ENCODE results near the gene SLIT3. TPM values are rescaled to one million over a fixed set of nuclear protein-coding genes. Genes with fewer than 3 reads are reported as not detected.

The SLIT3 gene
- polyA plus RNA-seq, 1 of the 3 experiments (the other 2 are of a cell fraction): 119 TPM

- TF ChIP-seq EZH2phosphoT487 (IDR thresholded peaks at IDR 0.05; ENCODE audit: borderline replicate concordance, low read depth): no peak
- TF ChIP-seq CTCF (IDR thresholded peaks at IDR 0.05): no peak
- no peak for TF ChIP-seq RAD21 (IDR thresholded peaks at IDR 0.05; ENCODE audit: low read length)
- TF ChIP-seq GABPA (IDR thresholded peaks at IDR 0.05; ENCODE audit: low read depth): 0 out of 2 replicates have a peak, but pooled peaks have one; percentile 7
- 0 out of 2 replicates have a peak, but pooled peaks have one; percentile 17 for TF ChIP-seq ZBTB33 (IDR thresholded peaks at IDR 0.05; ENCODE audit: borderline replicate concordance, low read depth)
- no peak for TF ChIP-seq ELF1 (IDR thresholded peaks at IDR 0.05)
These were observed 77.4 kb downstream of the SLIT3 start (continued) for GRCh38 chr5:169223595-169223953.

- Histone ChIP-seq H3K27ac (ENCODE audit: low read depth in 2 of 2, low read length in 1 of 2) (peak overlapping the region; percentile 91 to 99), H3K9ac (peak overlapping the region; percentile 60; the same call in 1 of the 2 replicates), H3F3A (replicated peaks; ENCODE audit: insufficient read depth) (peaks cover 27% of the 10 kb centered on the region), H3K9me3 (no peaks in the 10 kb centered on the region), H3K4me1 (ENCODE audit: control insufficient read depth in 1 of 2, insufficient read depth in 2 of 2, low read depth in 1 of 2, low read length in 1 of 2) (peaks cover 36 to 54% of the 10 kb centered on the region in 2 experiments), H3K36me3 (replicated peaks in 1 of 2; ENCODE audit: control insufficient read depth in 1 of 2, insufficient read depth in 2 of 2, low read length in 1 of 2) (peaks cover 3 to 9% of the 10 kb centered on the region in 2 experiments), H4K20me1 (ENCODE audit: insufficient read depth) (peaks cover 4% of the 10 kb centered on the region; the same call in 1 of the 2 replicates), H3K4me2 (peak overlapping the region; percentile 77), H2AFZ (ENCODE audit: low read depth) (no peak overlapping the region), H3K4me3 (ENCODE audit: low read depth in 2 of 2, low read length in 1 of 2) (0 out of 4 replicates have a peak overlapping the region, but pooled peaks of 1 of the 2 experiments have one; percentile 7), H3K27me3 (ENCODE audit: insufficient read depth) (no peaks in the 10 kb centered on the region), H3K79me2 (ENCODE audit: insufficient read depth) (peaks cover 37% of the 10 kb centered on the region), H3K9me2 (no peaks in the 10 kb centered on the region)
- ChIA-PET POLR2A (interaction anchor here (0.9 kb wide), 1 partner anchor 55 kb away, joined by 3 read pairs; no protein-coding TSS in a partner anchor), CTCF (interaction anchor here (1.0 to 1.3 kb wide), 3 partner anchors 43 to 236 kb away, joined by 3 read pairs; no protein-coding TSS in a partner anchor)
- DNase-seq: no peak
- no peak for TF ChIP-seq CTCF (IDR thresholded peaks at IDR 0.05)
- TF ChIP-seq SIN3A (IDR thresholded peaks at IDR 0.05; ENCODE audit: borderline replicate concordance, low read depth, low read length): no peak
- peak; percentile 26; the same call in 1 of the 2 replicates for TF ChIP-seq GATA2 (CRISPR knock-in tag; IDR thresholded peaks at IDR 0.05)
- no peak for TF ChIP-seq POLR2AphosphoS5 (IDR thresholded peaks at IDR 0.05; ENCODE audit: low read depth, low read length)
- TF ChIP-seq ELF1 (IDR thresholded peaks at IDR 0.05): no peak
- peak; percentile 63 for TF ChIP-seq NFIC (IDR thresholded peaks at IDR 0.05; ENCODE audit: borderline replicate concordance)
- TF ChIP-seq RCOR1 (IDR thresholded peaks at IDR 0.05; ENCODE audit: low read length): peak; percentile 61
- peak; percentile 63; the same call in 1 of the 2 replicates for TF ChIP-seq MAX (IDR thresholded peaks at IDR 0.05; ENCODE audit: low read depth)
- TF ChIP-seq PBX3 (IDR thresholded peaks at IDR 0.05): peak; percentile 55
- peak; percentile 3; the same call in 1 of the 2 replicates for TF ChIP-seq FOXM1 (IDR thresholded peaks at IDR 0.05; ENCODE audit: low read depth)
- TF ChIP-seq MXI1 (IDR thresholded peaks at IDR 0.05; ENCODE audit: low read depth, low read length): peak; percentile 32; the same call in 1 of the 2 replicates
- TF ChIP-seq REST (IDR thresholded peaks at IDR 0.05; ENCODE audit: low read depth, low read length): no peak
- peak; percentile 86 for TF ChIP-seq TCF12 (IDR thresholded peaks at IDR 0.05)
- peak; percentile 49 to 51; a peak in 2 of 4 replicates for TF ChIP-seq EP300 (IDR thresholded peaks at IDR 0.05; ENCODE audit: borderline replicate concordance in 1 of 2, low read depth in 1 of 2, low read length in 1 of 2)
- WGBS (ENCODE audit: low lambda C conversion rate): 28% methylated on average over 9 of the region's 9 CpGs
These were observed 77.9 kb downstream of the SLIT3 start for GRCh38 chr5:169222934-169223594.

Measured in SK-N-SH (cell line).